Glomerular visceral epithelial cell (primary cell): Measurements from ENCODE around the gene KCNA10.

Experiments used
- DNase-seq: peaks from one replicate; pipeline ENCODE4 v3.0.0-alpha.2; 2016; ENCODE audit errors: extremely low spot score

KCNA10 gene

GRCh38 chr1:110519125-110519810, at the start of gene KCNA10:
Gene KCNA10 (minus strand): TSS chr1:110519175. CDS start chr1:110518787, 388 bp downstream.
- no peak for DNase-seq

GRCh38 chr1:110566836-110567235, 47.9 kb upstream of the KCNA10 start:
- no peak for DNase-seq

- DNase-seq: no peak
Measured at GRCh38 chr1:110565565-110565964, 46.6 kb upstream of the KCNA10 start.

- DNase-seq: no peak
Measured at GRCh38 chr1:110563089-110563488, 44.1 kb upstream of the KCNA10 start.

GRCh38 chr1:110561596-110561995, 42.6 kb upstream of the KCNA10 start:
- no peak for DNase-seq

GRCh38 chr1:110559157-110559556, 40.2 kb upstream of the KCNA10 start:
- DNase-seq: no peak

GRCh38 chr1:110557481-110557880, 38.5 kb upstream of the KCNA10 start:
- no peak for DNase-seq

- no peak for DNase-seq
Measured at GRCh38 chr1:110556471-110556807, 37.5 kb upstream of the KCNA10 start.

GRCh38 chr1:110555807-110556470, 37.0 kb upstream of the KCNA10 start:
- no peak for DNase-seq

GRCh38 chr1:110554871-110555801, 36.2 kb upstream of the KCNA10 start:
- peak; percentile 14 for DNase-seq

GRCh38 chr1:110551278-110551809, 32.4 kb upstream of the KCNA10 start:
- no peak for DNase-seq

GRCh38 chr1:110549831-110550230, 30.9 kb upstream of the KCNA10 start:
- DNase-seq: no peak

- peak; percentile 22 for DNase-seq
Measured at GRCh38 chr1:110548381-110548780, 29.4 kb upstream of the KCNA10 start.

- no peak for DNase-seq
Measured at GRCh38 chr1:110547017-110547416, 28.0 kb upstream of the KCNA10 start.

GRCh38 chr1:110545492-110545891, 26.5 kb upstream of the KCNA10 start:
- DNase-seq: no peak

GRCh38 chr1:110544753-110545152, 25.8 kb upstream of the KCNA10 start:
- DNase-seq: no peak

GRCh38 chr1:110542725-110543124, 23.8 kb upstream of the KCNA10 start:
- DNase-seq: no peak

- no peak for DNase-seq
Measured at GRCh38 chr1:110541906-110542395, 23.0 kb upstream of the KCNA10 start.

GRCh38 chr1:110540891-110541685, 22.1 kb upstream of the KCNA10 start:
- no peak for DNase-seq

GRCh38 chr1:110538921-110539320, 19.9 kb upstream of the KCNA10 start:
- DNase-seq: no peak

- no peak for DNase-seq
Measured at GRCh38 chr1:110538075-110538474, 19.1 kb upstream of the KCNA10 start.
